AG09309 (cell line): ENCODE measurements around the gene LEO1.

ENCODE experiments used
- DNase-seq: peaks from one replicate; pipeline ENCODE4 v3.0.0-alpha.2; 2010; ENCODE audit warnings: low read depth
- H3K4me3 ChIP-seq: 2 replicates; pipeline ENCODE4 v1.5.1; 2011; ENCODE audit warnings: mild to moderate bottlenecking, low read depth, low read length, moderate library complexity; ENCODE audit not compliant: control insufficient read depth
- CTCF ChIP-seq: IDR thresholded peaks from 2 replicates; pipeline ENCODE4 v1.5.1; 2011; ENCODE audit warnings: mild to moderate bottlenecking, low read depth, low read length, inconsistent platforms; ENCODE audit not compliant: insufficient read depth, control insufficient read depth; ENCODE audit errors: missing control alignments

The LEO1 gene

GRCh38 chr15:51971032-51971374 is 575 bp downstream of the LEO1 start:
- no peak for TF ChIP-seq CTCF
- H3K4me3 ChIP-seq: peak overlapping the region; percentile 91
- DNase-seq: no peak

- no peak for TF ChIP-seq CTCF
- peak overlapping the region; percentile 91 for H3K4me3 ChIP-seq
- no peak for DNase-seq
Observed at GRCh38 chr15:51970132-51970817, 1.3 kb downstream of the LEO1 start.

GRCh38 chr15:51969728-51970127 is 1.9 kb downstream of the LEO1 start:
- no peak overlapping the region for H3K4me3 ChIP-seq
- no peak for TF ChIP-seq CTCF
- peak; percentile 16 for DNase-seq

GRCh38 chr15:51967583-51967982 is 4.0 kb downstream of the LEO1 start:
- H3K4me3 ChIP-seq: no peak overlapping the region
- TF ChIP-seq CTCF: no peak
- DNase-seq: no peak

DNA sequence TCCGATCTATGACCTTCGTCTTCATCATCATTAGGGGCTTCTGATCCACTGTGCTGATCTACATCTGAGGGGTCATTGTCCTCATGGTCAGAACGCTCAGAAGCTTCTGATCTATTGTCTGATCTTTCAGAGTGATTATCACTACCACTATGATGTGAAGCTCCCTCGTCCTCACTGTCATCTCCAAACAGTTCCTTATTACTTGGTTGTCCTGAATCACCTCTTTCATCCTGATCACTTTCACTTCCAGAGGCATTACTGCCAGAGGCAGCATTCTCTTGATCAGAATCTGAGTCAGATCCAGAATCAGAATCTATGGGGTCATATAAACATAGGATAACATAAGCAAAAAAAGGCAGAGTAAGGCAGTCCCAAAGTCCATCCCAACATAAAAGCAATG is 5.4 kb downstream of the LEO1 start:
- no peak for DNase-seq
- no peak for TF ChIP-seq CTCF
- H3K4me3 ChIP-seq: no peak overlapping the region

DNA sequence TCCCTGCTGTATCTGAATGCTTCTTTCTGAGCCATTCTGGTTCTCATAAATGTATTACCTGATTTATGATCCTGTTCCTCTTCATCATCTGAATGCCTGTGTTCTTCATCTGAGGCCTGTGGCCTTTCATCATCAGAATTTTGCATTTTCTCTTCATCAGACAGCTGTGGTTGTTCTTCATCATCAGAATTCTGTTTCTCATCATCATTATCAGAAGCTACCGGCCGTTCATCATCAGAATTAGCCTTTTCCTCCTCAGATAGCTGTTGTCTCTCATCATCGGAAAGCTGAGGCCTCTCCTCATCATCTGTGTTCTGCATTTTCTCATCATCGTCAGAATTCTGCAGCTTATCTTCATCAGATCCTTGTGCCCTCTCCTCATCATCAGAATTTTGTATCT is 5.9 kb downstream of the LEO1 start:
- no peak for DNase-seq
- no peak overlapping the region for H3K4me3 ChIP-seq
- TF ChIP-seq CTCF: no peak

- no peak for TF ChIP-seq CTCF
- DNase-seq: no peak
- no peak overlapping the region for H3K4me3 ChIP-seq
Observed at GRCh38 chr15:51955504-51955903, 16.1 kb downstream of the LEO1 start.
